ENCODE data around the gene PIK3R3.

PIK3R3 gene

GRCh38 chr1:46157916-46158311 lies 25.5 kb upstream of the PIK3R3 start:
- DNase-seq (ENCODE audit: low read depth) = no peak

GRCh38 chr1:46153732-46154131 lies 21.3 kb upstream of the PIK3R3 start:
- DNase-seq (ENCODE audit: low read depth) = no peak

- DNase-seq (ENCODE audit: low read depth) = no peak
Measured at GRCh38 chr1:46153228-46153627, 20.8 kb upstream of the PIK3R3 start.

GRCh38 chr1:46152016-46152415 lies 19.6 kb upstream of the PIK3R3 start:
- no peak for DNase-seq (ENCODE audit: low read depth)

GRCh38 chr1:46150085-46150484 lies 17.7 kb upstream of the PIK3R3 start:
- DNase-seq (ENCODE audit: low read depth) = no peak

GRCh38 chr1:46148318-46148717 lies 15.9 kb upstream of the PIK3R3 start:
- no peak for DNase-seq (ENCODE audit: low read depth)

GRCh38 chr1:46137916-46138315 lies 5.5 kb upstream of the PIK3R3 start:
- no peak for DNase-seq (ENCODE audit: low read depth)

- no peak for DNase-seq (ENCODE audit: low read depth)
Measured at GRCh38 chr1:46136711-46137110, 4.3 kb upstream of the PIK3R3 start.

- DNase-seq (ENCODE audit: low read depth) = no peak
Measured at GRCh38 chr1:46134660-46135331, 2.4 kb upstream of the PIK3R3 start.

GRCh38 chr1:46133781-46134350 lies 1.4 kb upstream of the PIK3R3 start:
- no peak for DNase-seq (ENCODE audit: low read depth)

GRCh38 chr1:46133181-46133658 lies 791 bp upstream of the PIK3R3 start:
- DNase-seq (ENCODE audit: low read depth) = peak; percentile 9

GRCh38 chr1:46131712-46132528 lies 509 bp downstream of the PIK3R3 start:
- no peak for DNase-seq (ENCODE audit: low read depth)

- DNase-seq (ENCODE audit: low read depth) = no peak
Measured at GRCh38 chr1:46131093-46131492, 1.3 kb downstream of the PIK3R3 start.

- DNase-seq (ENCODE audit: low read depth) = no peak
Measured at GRCh38 chr1:46130606-46131005, 1.8 kb downstream of the PIK3R3 start.

- no peak for DNase-seq (ENCODE audit: low read depth)
Measured at GRCh38 chr1:46130121-46130520, 2.3 kb downstream of the PIK3R3 start.

GRCh38 chr1:46128344-46128743 lies 4.1 kb downstream of the PIK3R3 start:
- no peak for DNase-seq (ENCODE audit: low read depth)

- no peak for DNase-seq (ENCODE audit: low read depth)
Measured at GRCh38 chr1:46118856-46119255, 13.6 kb downstream of the PIK3R3 start.

GRCh38 chr1:46117810-46118494 lies 14.5 kb downstream of the PIK3R3 start:
- DNase-seq (ENCODE audit: low read depth) = no peak

- DNase-seq (ENCODE audit: low read depth) = no peak
Measured at GRCh38 chr1:46114925-46115603, 17.4 kb downstream of the PIK3R3 start.

GRCh38 chr1:46113948-46114347 lies 18.5 kb downstream of the PIK3R3 start:
- DNase-seq (ENCODE audit: low read depth) = no peak

GRCh38 chr1:46112108-46112507 lies 20.3 kb downstream of the PIK3R3 start:
- DNase-seq (ENCODE audit: low read depth) = no peak

- no peak for DNase-seq (ENCODE audit: low read depth)
Measured at GRCh38 chr1:46110521-46110920, 21.9 kb downstream of the PIK3R3 start.
